NCI-H1092 treated with DMSO at 0.1 percent for 48 hours (cell line): Measurements from ENCODE around the gene TSPAN19.
A peak's percentile ranks its signal among the peaks of the same experiment; 100 is the strongest.
"Not testable (repeated sequence)": the region's sequence is repeated elsewhere in the genome, so short reads cannot be mapped to it uniquely, and the experiment has no call there.

ENCODE experiments used
- DNase-seq: peaks from one replicate; lab custom pipeline; 2025; lab: John Stamatoyannopoulos, UW

TSPAN19 gene

GRCh38 chr12:85036234-85036707, at the start of gene TSPAN19, which contains the start of gene LRRIQ1:
Gene TSPAN19, minus strand, starts transcription at chr12:85036277. Its CDS starts 6,331 bp downstream, at chr12:85029946.
Gene LRRIQ1, plus strand, starts transcription at chr12:85036351. Its CDS starts 1,826 bp downstream, at chr12:85038177.
- DNase-seq, result peak; percentile 87

GRCh38 chr12:85085066-85085465, 49.0 kb upstream of the TSPAN19 start:
- no peak for DNase-seq

GRCh38 chr12:85076688-85077430, 40.8 kb upstream of the TSPAN19 start:
- DNase-seq, result peak; percentile 70

GRCh38 chr12:85072826-85073225, 36.7 kb upstream of the TSPAN19 start:
- DNase-seq, result no peak

- DNase-seq, result no peak
Measured at GRCh38 chr12:85065837-85066482, 29.9 kb upstream of the TSPAN19 start.

GRCh38 chr12:85060916-85061315, 24.8 kb upstream of the TSPAN19 start:
- no peak for DNase-seq

- DNase-seq, result no peak
Measured at GRCh38 chr12:85059594-85059993, 23.5 kb upstream of the TSPAN19 start.

GRCh38 chr12:85058339-85058738, 22.3 kb upstream of the TSPAN19 start:
- no peak for DNase-seq

- DNase-seq, result peak; percentile 32
Measured at GRCh38 chr12:85057370-85057963, 21.4 kb upstream of the TSPAN19 start.

GRCh38 chr12:85043829-85044228, 7.8 kb upstream of the TSPAN19 start:
- DNase-seq, result no peak

- no peak for DNase-seq
Measured at GRCh38 chr12:85041395-85041794, 5.3 kb upstream of the TSPAN19 start.

GRCh38 chr12:85036733-85037132, 656 bp upstream of the TSPAN19 start:
- DNase-seq, result no peak

- peak; percentile 25 for DNase-seq
Measured at GRCh38 chr12:85029456-85029855, 6.6 kb downstream of the TSPAN19 start.

- no peak for DNase-seq
Measured at GRCh38 chr12:85018098-85018497, 18.0 kb downstream of the TSPAN19 start.

GRCh38 chr12:85017618-85018017, 18.5 kb downstream of the TSPAN19 start:
- no peak for DNase-seq

GRCh38 chr12:85017133-85017532, 18.9 kb downstream of the TSPAN19 start:
- DNase-seq, result no peak

- no peak for DNase-seq
Measured at GRCh38 chr12:85016413-85016812, 19.7 kb downstream of the TSPAN19 start.

- no peak for DNase-seq
Measured at GRCh38 chr12:85007836-85008235, 28.2 kb downstream of the TSPAN19 start.

- no peak for DNase-seq
Measured at GRCh38 chr12:85006206-85006605, 29.9 kb downstream of the TSPAN19 start.

GRCh38 chr12:85005615-85006014, 30.5 kb downstream of the TSPAN19 start:
- no peak for DNase-seq

GRCh38 chr12:85005047-85005446, 31.0 kb downstream of the TSPAN19 start:
- not testable (repeated sequence) for DNase-seq

- DNase-seq, result no peak
Measured at GRCh38 chr12:85004204-85004603, 31.9 kb downstream of the TSPAN19 start.

- DNase-seq, result no peak
Measured at GRCh38 chr12:85002778-85003296, 33.2 kb downstream of the TSPAN19 start.
